ENCODE measurements around the gene MYB.

GRCh38 chr6:135176464-135176863 is 4.6 kb upstream of the MYB start:
- TF ChIP-seq CTCF (IDR thresholded peaks at IDR 0.05): no peak
- TF ChIP-seq POLR2A (IDR thresholded peaks at IDR 0.05): no peak
- TF ChIP-seq EP300 (IDR thresholded peaks at IDR 0.05): no peak
- TF ChIP-seq POLR2AphosphoS5 (IDR thresholded peaks at IDR 0.05): no peak
